GM18907 (cell line): ENCODE results near the gene PARM1.
A peak's percentile ranks its signal among the peaks of the same experiment; 100 is the strongest.

ENCODE experiments used
- ATAC-seq: cut with Tn5 transposase; IDR thresholded peaks from one replicate; pipeline ENCODE4 v1.9.1; 2021; ENCODE audit warnings: mild to moderate bottlenecking, moderate library complexity; ENCODE audit not compliant: unreplicated experiment

Gene PARM1

GRCh38 chr4:75058486-75058885 is 125.6 kb downstream of the PARM1 start:
- no peak for ATAC-seq

GRCh38 chr4:75063433-75063832 is 130.5 kb downstream of the PARM1 start:
- ATAC-seq: no peak

GRCh38 chr4:75065909-75066308 is 133.0 kb downstream of the PARM1 start:
- no peak for ATAC-seq

- ATAC-seq: peak; percentile 79
These were observed 136.7 kb downstream of the PARM1 start for GRCh38 chr4:75069493-75070074.

GRCh38 chr4:75071317-75071716 is 138.4 kb downstream of the PARM1 start:
- no peak for ATAC-seq

GRCh38 chr4:75080888-75081287 is 148.0 kb downstream of the PARM1 start:
- ATAC-seq: no peak

GRCh38 chr4:75081561-75081960 is 148.6 kb downstream of the PARM1 start:
- ATAC-seq: no peak

GRCh38 chr4:75087416-75087815 is 154.5 kb downstream of the PARM1 start:
- ATAC-seq: no peak

- peak; percentile 61 for ATAC-seq
These were observed 154.9 kb downstream of the PARM1 start for GRCh38 chr4:75087865-75088264.

GRCh38 chr4:75089206-75089605 is 156.3 kb downstream of the PARM1 start:
- no peak for ATAC-seq

GRCh38 chr4:75099321-75099720 is 166.4 kb downstream of the PARM1 start:
- ATAC-seq: peak; percentile 96
